HUES64 (cell line): ENCODE measurements around the gene LSMEM2.

ENCODE experiments used
- H3K27ac ChIP-seq: 2 replicates; pipeline ENCODE4 v1.7.0; 2013; ENCODE audit warnings: low read depth, low read length, inconsistent platforms
- H3K27me3 ChIP-seq: 2 replicates; pipeline ENCODE4 v1.6.1; 2013; ENCODE audit warnings: mild to moderate bottlenecking, low read length; ENCODE audit not compliant: insufficient read depth
- H3K36me3 ChIP-seq: 2 replicates; pipeline ENCODE4 v1.6.1; 2013; ENCODE audit warnings: mild to moderate bottlenecking, low read length; ENCODE audit not compliant: insufficient read depth
- H3K4me1 ChIP-seq: 2 replicates; pipeline ENCODE4 v1.6.1; 2013; ENCODE audit warnings: mild to moderate bottlenecking, low read length, moderate library complexity; ENCODE audit not compliant: insufficient read depth
- H3K4me3 ChIP-seq: 2 replicates; pipeline ENCODE4 v1.5.1; 2013; ENCODE audit warnings: mild to moderate bottlenecking, low read length, moderate library complexity
- H3K9ac ChIP-seq: 2 replicates; pipeline ENCODE4 v1.6.1; 2013; ENCODE audit warnings: mild to moderate bottlenecking, low read depth, low read length
- H3K9me3 ChIP-seq: 2 replicates; pipeline ENCODE4 v1.6.1; 2013; ENCODE audit warnings: low read depth, low read length; ENCODE audit not compliant: insufficient read depth
- WGBS: fragments of 150-250, 120-280 bp; methylation state at CpG from one replicate; pipeline ENCODE4 v1.1.7; 2013; ENCODE audit warnings: missing lambda C conversion rate; 5-methylcytosine and 5-hydroxymethylcytosine counted together

Gene LSMEM2

DNA sequence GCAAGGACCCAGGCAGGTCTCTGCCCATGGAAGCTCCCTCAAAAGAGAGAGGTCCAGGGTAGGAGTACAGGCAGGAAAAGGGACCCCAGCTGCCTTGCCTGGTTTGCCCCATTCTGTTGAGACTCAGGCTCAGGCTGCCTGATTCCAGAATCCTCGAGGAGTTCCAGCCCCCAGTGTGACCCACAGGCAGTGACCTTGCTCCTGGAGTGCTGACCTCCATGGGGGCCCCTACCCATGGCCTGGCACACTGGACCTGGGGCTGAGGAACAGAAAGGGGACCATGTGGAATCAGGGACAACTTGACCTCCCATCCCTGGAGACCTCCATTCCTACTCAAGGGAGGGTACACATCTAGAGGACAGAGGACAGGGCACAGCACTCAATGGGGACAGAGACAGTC is 13.3 kb upstream of the LSMEM2 start:
- Histone ChIP-seq H3K4me3 (no peak overlapping the region), H3K9ac (no peak overlapping the region), H3K4me1 (peaks cover 49% of the 10 kb centered on the region), H3K27ac (peak overlapping the region; percentile 89), H3K27me3 (no peaks in the 10 kb centered on the region; the same call in 1 of the 2 replicates), H3K9me3 (no peaks in the 10 kb centered on the region), H3K36me3 (no peaks in the 10 kb centered on the region)
- WGBS, result 91% methylated on average over 1 of the region's 1 CpG

- Histone ChIP-seq H3K9ac (no peak overlapping the region), H3K4me1 (peaks cover 44% of the 10 kb centered on the region), H3K27ac (no peak overlapping the region), H3K27me3 (no peaks in the 10 kb centered on the region; the same call in 1 of the 2 replicates), H3K9me3 (no peaks in the 10 kb centered on the region), H3K4me3 (no peak overlapping the region), H3K36me3 (no peaks in the 10 kb centered on the region)
- WGBS, result 88% methylated on average over 6 of the region's 6 CpGs
These were observed 12.9 kb upstream of the LSMEM2 start for GRCh38 chr3:50266017-50266416.

- Histone ChIP-seq H3K36me3 (no peaks in the 10 kb centered on the region), H3K9ac (no peak overlapping the region), H3K4me3 (no peak overlapping the region), H3K27ac (no peak overlapping the region), H3K9me3 (no peaks in the 10 kb centered on the region), H3K27me3 (no peaks in the 10 kb centered on the region; the same call in 1 of the 2 replicates), H3K4me1 (peaks cover 39% of the 10 kb centered on the region)
- WGBS, result 86% methylated on average over 6 of the region's 7 CpGs
These were observed 12.1 kb upstream of the LSMEM2 start for GRCh38 chr3:50266836-50267235.

- Histone ChIP-seq H3K9ac (no peak overlapping the region), H3K9me3 (no peaks in the 10 kb centered on the region), H3K27ac (no peak overlapping the region), H3K4me3 (no peak overlapping the region), H3K27me3 (no peaks in the 10 kb centered on the region; the same call in 1 of the 2 replicates), H3K4me1 (peaks cover 39% of the 10 kb centered on the region), H3K36me3 (no peaks in the 10 kb centered on the region)
- 19% methylated on average over 22 of the region's 22 CpGs for whole genome bisulfite sequencing
These were observed 11.5 kb upstream of the LSMEM2 start for GRCh38 chr3:50267280-50267913.

GRCh38 chr3:50268276-50268675 is 10.6 kb upstream of the LSMEM2 start:
- Histone ChIP-seq H3K27ac (no peak overlapping the region), H3K4me3 (no peak overlapping the region)
- 85% methylated on average over 3 of the region's 3 CpGs for WGBS

GRCh38 chr3:50268703-50269451 is 10.0 kb upstream of the LSMEM2 start, which contains the start of gene SEMA3B:
Gene SEMA3B, plus strand, starts transcription at chr3:50269147. Its CDS starts 94 bp downstream, at chr3:50269241.
- H3K9me3 ChIP-seq, result no peaks in the 10 kb centered on the region
- WGBS, result 64% methylated on average over 21 of the region's 21 CpGs
- H3K9ac ChIP-seq, result peak within 1 kb of the TSS; percentile 11; the same call in 1 of the 2 replicates
- H3K36me3 ChIP-seq, result no peaks in the 10 kb centered on the region
- no peak within 1 kb of the TSS for H3K27ac ChIP-seq
- H3K4me3 ChIP-seq, result no peak within 1 kb of the TSS
- peaks cover 37% of the 10 kb centered on the region for H3K4me1 ChIP-seq
- peaks cover 10% of the 10 kb centered on the region for H3K27me3 ChIP-seq

More at GRCh38 chr3:50268276-50268675, 10.6 kb upstream of the LSMEM2 start:
- Histone ChIP-seq H3K9ac (no peak overlapping the region), H3K9me3 (no peaks in the 10 kb centered on the region), H3K4me1 (peaks cover 42% of the 10 kb centered on the region), H3K36me3 (no peaks in the 10 kb centered on the region), H3K27me3 (peaks cover 4% of the 10 kb centered on the region)

- peaks cover 16% of the 10 kb centered on the region for H3K27me3 ChIP-seq
- no peak overlapping the region for H3K4me3 ChIP-seq
- peak overlapping the region; percentile 11; the same call in 1 of the 2 replicates for H3K9ac ChIP-seq
- H3K36me3 ChIP-seq, result no peaks in the 10 kb centered on the region
- H3K9me3 ChIP-seq, result no peaks in the 10 kb centered on the region
- no peak overlapping the region for H3K27ac ChIP-seq
- WGBS, result 85% methylated on average over 4 of the region's 4 CpGs
- H3K4me1 ChIP-seq, result peaks cover 31% of the 10 kb centered on the region
These were observed 9.4 kb upstream of the LSMEM2 start for GRCh38 chr3:50269460-50269859.

GRCh38 chr3:50269977-50270413 is 8.9 kb upstream of the LSMEM2 start:
- no peaks in the 10 kb centered on the region for H3K36me3 ChIP-seq
- H3K27ac ChIP-seq, result no peak overlapping the region
- no peaks in the 10 kb centered on the region for H3K9me3 ChIP-seq
- no peak overlapping the region for H3K4me3 ChIP-seq
- 93% methylated on average over 8 of the region's 8 CpGs for WGBS
- H3K9ac ChIP-seq, result no peak overlapping the region
- H3K27me3 ChIP-seq, result peaks cover 21% of the 10 kb centered on the region
- H3K4me1 ChIP-seq, result peaks cover 30% of the 10 kb centered on the region

DNA sequence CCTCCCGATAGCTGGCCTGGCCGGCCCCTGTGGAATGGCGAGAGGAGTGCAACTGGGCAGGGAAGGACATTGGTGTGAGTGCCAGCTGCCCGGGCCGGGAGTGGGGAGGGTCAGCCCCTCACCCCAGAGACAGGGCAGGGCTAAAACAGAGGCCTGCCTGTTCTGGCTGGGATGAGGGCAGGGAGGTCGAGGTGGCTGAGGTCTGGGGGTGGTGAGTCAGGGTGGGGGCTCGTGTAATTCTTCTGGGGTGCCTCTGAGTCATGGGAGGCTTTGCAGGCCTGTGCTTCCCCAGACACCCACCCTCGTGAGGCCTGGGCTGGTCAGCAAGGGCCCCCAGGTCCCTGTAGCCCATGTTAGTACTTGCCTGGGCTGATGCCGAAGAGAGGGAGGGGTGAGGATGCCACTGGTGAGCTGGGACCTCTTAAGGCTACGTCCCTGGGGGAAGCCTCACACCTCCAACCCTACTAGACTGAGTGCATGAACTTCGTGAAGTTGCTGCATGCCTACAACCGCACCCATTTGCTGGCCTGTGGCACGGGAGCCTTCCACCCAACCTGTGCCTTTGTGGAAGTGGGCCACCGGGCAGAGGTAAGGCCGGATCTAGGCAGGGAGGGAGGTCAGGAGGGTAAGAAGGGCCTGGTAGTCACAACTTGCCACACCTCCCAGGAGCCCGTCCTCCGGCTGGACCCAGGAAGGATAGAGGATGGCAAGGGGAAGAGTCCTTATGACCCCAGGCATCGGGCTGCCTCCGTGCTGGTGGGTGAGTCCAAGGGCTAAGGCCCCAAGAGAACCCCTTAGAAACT is 8.3 kb upstream of the LSMEM2 start:
- Histone ChIP-seq H3K9me3 (no peaks in the 10 kb centered on the region), H3K4me1 (peaks cover 27% of the 10 kb centered on the region), H3K27ac (no peak overlapping the region), H3K9ac (no peak overlapping the region), H3K4me3 (no peak overlapping the region), H3K27me3 (peaks cover 27% of the 10 kb centered on the region), H3K36me3 (no peaks in the 10 kb centered on the region)
- 91% methylated on average over 19 of the region's 19 CpGs for WGBS

GRCh38 chr3:50271314-50271936 is 7.5 kb upstream of the LSMEM2 start:
- WGBS, result 87% methylated on average over 10 of the region's 10 CpGs

More at GRCh38 chr3:50271314-50271936, 7.5 kb upstream of the LSMEM2 start:
- Histone ChIP-seq H3K9me3 (no peaks in the 10 kb centered on the region), H3K4me3 (no peak overlapping the region), H3K27ac (no peak overlapping the region), H3K27me3 (peaks cover 35% of the 10 kb centered on the region), H3K9ac (no peak overlapping the region), H3K36me3 (no peaks in the 10 kb centered on the region), H3K4me1 (peaks cover 26% of the 10 kb centered on the region)
